Stimulated activated CD8-positive, alpha-beta memory T cell treated with anti-CD3 and anti-CD28 coated beads, Interleukin-2, amount 100 ng/mL, for 1 hour (primary cell): Measurements from ENCODE around the gene ZNF429.
"Not testable (repeated sequence)": the region's sequence is repeated elsewhere in the genome, so short reads cannot be mapped to it uniquely, and the experiment has no call there.

Experiments used
- DNase-seq, 2 donors: peaks; one replicate each; pipeline ENCODE4 v3.0.0-alpha.2; 2020; ENCODE audit warnings: low read depth in 2 of 2

The ZNF429 gene

GRCh38 chr19:21590867-21591266 is 85.5 kb downstream of the ZNF429 start:
- DNase-seq, result no peak

GRCh38 chr19:21593008-21593481 is 87.6 kb downstream of the ZNF429 start:
- DNase-seq, result no peak

GRCh38 chr19:21593502-21593901 is 88.1 kb downstream of the ZNF429 start:
- DNase-seq, result no peak

- DNase-seq, result no peak
Measured at GRCh38 chr19:21593934-21594820, 88.8 kb downstream of the ZNF429 start.

- DNase-seq, result no peak
Measured at GRCh38 chr19:21595185-21595584, 89.8 kb downstream of the ZNF429 start.

GRCh38 chr19:21602082-21602658 is 96.8 kb downstream of the ZNF429 start:
- DNase-seq, result no peak

- DNase-seq, result not testable (repeated sequence)
Measured at GRCh38 chr19:21602659-21603430, 97.4 kb downstream of the ZNF429 start.

- DNase-seq, result no peak
Measured at GRCh38 chr19:21603431-21604231, 98.2 kb downstream of the ZNF429 start.

GRCh38 chr19:21604351-21604926 is 99.0 kb downstream of the ZNF429 start:
- no peak for DNase-seq
